HG02970 (cell line): ENCODE results near the gene FTO.

Source experiments
- ATAC-seq: cut with Tn5 transposase; IDR thresholded peaks from one replicate; pipeline ENCODE4 v1.9.1; 2021; ENCODE audit warnings: mild to moderate bottlenecking, moderate library complexity, moderate number of reproducible peaks; ENCODE audit not compliant: unreplicated experiment, low FRiP score

The FTO gene

GRCh38 chr16:54062361-54063278, 358.7 kb downstream of the FTO start:
- ATAC-seq = no peak

- no peak for ATAC-seq
Observed at GRCh38 chr16:54063279-54063773, 359.4 kb downstream of the FTO start.

- no peak for ATAC-seq
Observed at GRCh38 chr16:54066451-54067105, 362.6 kb downstream of the FTO start.

GRCh38 chr16:54067322-54068065, 363.5 kb downstream of the FTO start:
- no peak for ATAC-seq

- no peak for ATAC-seq
Observed at GRCh38 chr16:54068212-54068611, 364.3 kb downstream of the FTO start.

- no peak for ATAC-seq
Observed at GRCh38 chr16:54069601-54070239, 365.8 kb downstream of the FTO start.

- no peak for ATAC-seq
Observed at GRCh38 chr16:54070789-54071343, 366.9 kb downstream of the FTO start.

- no peak for ATAC-seq
Observed at GRCh38 chr16:54071514-54071913, 367.6 kb downstream of the FTO start.

GRCh38 chr16:54072237-54072636, 368.3 kb downstream of the FTO start:
- ATAC-seq = no peak

GRCh38 chr16:54073356-54073755, 369.4 kb downstream of the FTO start:
- no peak for ATAC-seq

- no peak for ATAC-seq
Observed at GRCh38 chr16:54075446-54075845, 371.5 kb downstream of the FTO start.

GRCh38 chr16:54076006-54076504, 372.1 kb downstream of the FTO start:
- ATAC-seq = no peak

GRCh38 chr16:54077050-54077821, 373.3 kb downstream of the FTO start:
- no peak for ATAC-seq

- no peak for ATAC-seq
Observed at GRCh38 chr16:54080524-54081008, 376.6 kb downstream of the FTO start.

GRCh38 chr16:54086791-54087190, 382.8 kb downstream of the FTO start:
- ATAC-seq = no peak

GRCh38 chr16:54090602-54091001, 386.6 kb downstream of the FTO start:
- ATAC-seq = no peak

- ATAC-seq = no peak
Observed at GRCh38 chr16:54093281-54093680, 389.3 kb downstream of the FTO start.

GRCh38 chr16:54094641-54095040, 390.7 kb downstream of the FTO start:
- no peak for ATAC-seq

- ATAC-seq = no peak
Observed at GRCh38 chr16:54096607-54097006, 392.7 kb downstream of the FTO start.
